Measurements from ENCODE around the gene NTPCR.

DNA sequence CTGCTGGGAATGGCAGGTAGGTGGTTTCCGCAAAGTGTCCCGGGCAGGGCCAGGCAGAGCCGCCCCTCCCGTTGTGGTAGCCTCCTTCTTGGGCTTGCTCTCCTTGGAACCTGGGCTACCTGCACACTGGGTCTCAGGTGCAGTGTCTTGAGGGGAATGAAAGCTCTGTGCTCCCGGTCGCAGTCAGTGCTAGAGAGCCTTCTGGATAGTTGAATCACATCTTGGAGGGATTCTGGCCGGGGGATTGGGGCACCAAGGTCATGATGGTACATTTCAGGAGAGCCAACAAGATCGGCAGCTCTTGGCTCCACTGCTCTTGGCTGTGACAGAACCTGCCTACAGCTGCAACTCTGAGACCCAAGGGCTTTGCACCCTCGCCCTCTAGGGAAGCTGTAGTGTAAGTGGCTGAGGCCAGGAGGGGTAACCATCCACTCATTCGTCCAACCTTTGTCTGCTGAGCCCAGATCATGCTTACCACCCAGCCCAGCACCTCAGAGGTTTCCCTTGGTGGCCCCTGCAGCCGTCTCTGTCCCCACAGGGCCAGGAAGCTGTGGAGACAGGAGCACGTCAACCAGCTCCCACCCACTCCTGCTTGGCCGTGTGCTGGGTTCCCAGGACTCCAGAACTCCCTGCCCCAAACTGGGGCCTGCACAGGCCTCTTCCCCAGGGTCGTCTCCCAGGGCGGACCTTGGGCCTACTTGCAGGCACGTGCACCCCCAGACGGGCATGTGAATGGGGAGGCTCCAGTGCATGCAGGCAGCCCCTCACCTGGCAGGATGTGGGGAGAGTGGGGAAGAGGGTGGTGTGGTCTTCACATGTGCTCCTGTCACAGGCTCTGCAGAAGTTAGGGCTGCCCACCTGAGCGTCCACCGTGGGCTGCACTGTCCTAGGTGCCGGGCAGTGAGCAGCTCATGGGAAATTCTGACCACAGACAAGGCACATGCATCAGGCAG, 40.0 kb downstream of the NTPCR start:
- no peak for TF ChIP-seq CTCF (IDR thresholded peaks at IDR 0.05)
- no peak for TF ChIP-seq POLR2A (IDR thresholded peaks at IDR 0.05)
